ENCODE measurements around the gene ZBTB42.

GRCh38 chr14:104787736-104788135 lies 13.2 kb upstream of the ZBTB42 start:
- TF ChIP-seq CTCF (IDR thresholded peaks at IDR 0.05 in 4 of 5, conservative IDR thresholded peaks at IDR 0.05 in 1 of 5) (no peak), POLR2A (IDR thresholded peaks at IDR 0.05) (no peak)
